Ureter (tissue), 1 donor: ENCODE data around the gene DCST2. TPM values are rescaled to one million over a fixed set of nuclear protein-coding genes. Genes with fewer than 3 reads are reported as not detected.
A peak's percentile ranks its signal among the peaks of the same experiment; 100 is the strongest.

ENCODE experiments used
- DNase-seq: peaks from one replicate; pipeline ENCODE4 v3.0.0-alpha.2; 2020; ENCODE audit warnings: low spot score
- total RNA-seq: library from RNA; stranded (reverse); gene quantifications from one replicate; pipeline ENCODE4 v1.2.4, GENCODE V29; 2023
- donor health status: DM: yes; HTN: yes; CAD: no.

The DCST2 gene
- total RNA-seq, 1 donor from 2014 or later: 1.2 TPM

DNA sequence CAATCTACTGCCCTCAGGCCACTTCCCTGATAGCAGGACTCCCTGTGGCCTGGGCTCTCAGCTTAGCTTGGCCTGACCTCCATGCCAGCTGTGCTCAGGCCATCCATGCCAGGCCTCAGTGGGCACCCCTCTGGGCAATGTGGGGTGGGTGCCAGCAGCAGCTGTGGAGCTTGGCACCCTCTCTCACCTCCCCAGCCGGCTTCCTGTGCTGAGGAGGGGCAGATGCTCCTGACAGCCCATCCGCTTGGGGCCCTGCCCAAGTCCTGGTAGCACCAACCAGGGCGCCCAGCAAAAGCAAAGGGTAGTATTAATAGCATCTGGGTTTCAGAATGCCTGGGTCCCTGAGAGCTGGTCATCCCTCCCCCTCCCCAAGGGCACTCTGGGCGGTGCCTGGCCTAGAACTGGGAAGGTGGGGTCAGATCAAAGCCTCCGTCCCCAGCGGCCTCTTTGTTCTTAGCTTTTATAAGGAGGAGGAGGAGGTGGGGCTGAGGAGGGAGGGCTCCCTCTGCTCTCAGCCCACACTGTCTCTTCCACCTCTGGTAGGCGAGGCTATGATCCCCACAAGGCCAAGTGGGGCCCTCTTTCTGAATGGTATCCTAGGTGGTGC lies 36.1 kb upstream of the DCST2 start:
- no peak for DNase-seq

DNA sequence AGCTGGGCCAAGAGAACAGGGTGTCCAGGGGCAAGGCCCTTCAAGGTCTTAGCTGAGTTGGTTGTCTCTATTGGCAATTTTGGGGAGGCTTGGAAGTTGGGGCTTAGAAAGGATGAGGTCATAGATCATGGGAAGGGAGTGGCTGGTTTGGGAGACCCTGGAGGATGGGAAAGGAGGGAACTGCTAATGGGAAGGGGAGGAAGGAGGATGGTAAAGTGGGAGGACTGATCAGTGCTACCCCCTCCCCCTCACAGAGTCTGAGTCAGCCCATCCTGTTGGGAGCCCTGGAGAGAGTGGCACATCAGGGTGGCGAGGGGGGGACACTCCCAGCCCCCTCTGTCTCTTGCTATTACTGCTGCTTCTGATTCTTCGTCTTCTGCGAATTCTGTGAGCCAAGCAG lies 35.0 kb upstream of the DCST2 start:
- no peak for DNase-seq

DNA sequence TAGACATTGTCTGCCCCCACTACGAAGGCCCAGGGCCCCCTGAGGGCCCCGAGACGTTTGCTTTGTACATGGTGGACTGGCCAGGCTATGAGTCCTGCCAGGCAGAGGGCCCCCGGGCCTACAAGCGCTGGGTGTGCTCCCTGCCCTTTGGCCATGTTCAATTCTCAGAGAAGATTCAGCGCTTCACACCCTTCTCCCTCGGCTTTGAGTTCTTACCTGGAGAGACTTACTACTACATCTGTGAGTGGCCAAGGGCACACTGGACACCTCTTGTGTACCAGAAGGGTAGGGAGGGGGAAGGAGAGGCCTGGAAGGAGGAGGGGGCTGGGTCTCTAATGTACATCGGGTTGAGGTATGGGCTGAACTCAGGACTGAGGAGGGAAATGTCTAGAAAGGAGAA lies 33.2 kb upstream of the DCST2 start:
- DNase-seq: no peak

DNA sequence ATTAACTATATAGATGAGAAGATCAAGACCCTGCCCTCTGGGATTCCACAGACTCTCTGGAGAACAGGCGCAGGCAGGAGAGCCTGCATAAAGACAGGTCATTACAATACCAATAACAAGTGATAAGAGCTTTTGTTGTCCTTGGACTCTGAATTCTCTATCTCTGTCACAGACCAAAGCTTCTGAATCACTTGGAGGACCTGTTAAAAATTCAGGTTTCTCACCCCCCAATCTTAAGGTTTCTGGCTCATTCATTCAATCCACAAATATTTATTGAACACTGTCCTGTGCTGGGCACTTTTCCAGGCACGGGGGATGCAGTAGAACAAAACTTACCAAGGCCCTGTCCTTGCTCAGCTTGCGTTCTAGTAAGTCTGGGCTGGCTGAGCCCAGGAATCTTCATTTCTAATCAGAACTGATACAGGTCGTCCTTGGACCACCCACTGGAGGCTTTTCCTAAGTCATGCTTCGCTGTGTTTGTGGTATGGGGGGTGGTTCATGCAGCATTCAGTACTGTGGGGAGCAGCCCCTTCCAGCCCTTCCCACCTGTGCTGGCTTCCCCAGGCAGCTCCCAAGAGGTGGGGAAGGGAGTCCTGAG lies 31.4 kb upstream of the DCST2 start:
- DNase-seq: no peak

DNA sequence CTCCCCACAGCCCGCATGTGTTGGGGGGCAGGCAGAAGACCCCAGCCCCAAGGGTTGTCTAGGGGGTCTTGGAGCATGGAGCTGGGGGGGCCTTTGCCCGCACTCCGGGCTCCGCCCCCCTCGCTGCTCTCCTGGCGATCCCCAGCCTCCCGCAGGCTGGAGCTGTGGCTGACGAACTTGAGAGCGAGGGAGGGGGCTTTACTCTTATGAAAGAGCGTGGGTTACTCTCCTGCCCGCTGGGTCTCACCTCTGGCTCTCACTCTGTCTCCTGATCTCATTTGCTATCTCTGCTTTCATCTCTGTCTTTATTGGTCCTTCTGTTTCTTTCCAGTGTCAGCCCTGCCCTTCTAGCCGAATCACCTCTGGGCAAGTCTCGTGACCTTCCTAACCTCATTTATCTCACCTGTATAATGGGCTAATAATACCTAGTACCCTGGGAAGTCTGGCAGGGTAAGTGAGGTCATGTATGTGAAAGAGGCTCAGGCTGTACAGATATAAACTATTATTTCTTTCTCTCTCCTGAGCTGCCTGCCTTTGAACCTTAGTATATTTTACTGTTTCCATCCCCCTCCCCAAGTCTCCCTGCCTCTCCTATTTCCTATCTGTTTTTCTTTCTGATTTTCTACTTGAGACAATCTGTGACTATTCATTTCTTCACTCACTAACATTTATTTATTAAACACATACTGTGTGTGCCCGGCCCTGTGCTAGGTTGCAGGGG lies 30.7 kb upstream of the DCST2 start:
- DNase-seq: no peak

DNA sequence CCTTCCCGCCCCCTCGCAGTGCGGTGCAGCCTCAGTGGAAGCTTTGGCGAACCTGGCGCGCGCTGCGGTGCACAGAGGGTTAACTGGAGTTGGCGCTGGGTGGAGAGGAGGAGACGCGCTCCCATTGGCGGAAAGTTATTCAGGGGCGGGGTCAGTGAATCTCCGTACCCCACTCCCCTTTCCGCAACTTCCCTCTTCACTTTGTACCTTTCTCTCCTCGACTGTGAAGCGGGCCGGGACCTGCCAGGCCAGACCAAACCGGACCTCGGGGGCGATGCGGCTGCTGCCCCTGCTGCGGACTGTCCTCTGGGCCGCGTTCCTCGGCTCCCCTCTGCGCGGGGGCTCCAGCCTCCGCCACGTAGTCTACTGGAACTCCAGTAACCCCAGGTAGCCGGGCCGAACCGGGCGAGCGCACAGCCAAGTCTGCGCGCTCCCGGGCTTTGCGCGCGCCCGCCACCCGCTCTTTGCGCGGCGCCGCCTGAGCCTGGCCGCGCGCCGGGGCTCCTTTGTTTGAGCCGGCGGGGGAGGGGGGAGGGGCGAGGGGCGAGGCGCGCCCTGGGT lies 30.0 kb upstream of the DCST2 start, which contains the start of gene EFNA4:
EFNA4 (plus strand) TSS at position 191 of the 561 bp plus-strand sequence; CDS start at position 275, 84 bp downstream.
- peak; percentile 91 for DNase-seq

DNA sequence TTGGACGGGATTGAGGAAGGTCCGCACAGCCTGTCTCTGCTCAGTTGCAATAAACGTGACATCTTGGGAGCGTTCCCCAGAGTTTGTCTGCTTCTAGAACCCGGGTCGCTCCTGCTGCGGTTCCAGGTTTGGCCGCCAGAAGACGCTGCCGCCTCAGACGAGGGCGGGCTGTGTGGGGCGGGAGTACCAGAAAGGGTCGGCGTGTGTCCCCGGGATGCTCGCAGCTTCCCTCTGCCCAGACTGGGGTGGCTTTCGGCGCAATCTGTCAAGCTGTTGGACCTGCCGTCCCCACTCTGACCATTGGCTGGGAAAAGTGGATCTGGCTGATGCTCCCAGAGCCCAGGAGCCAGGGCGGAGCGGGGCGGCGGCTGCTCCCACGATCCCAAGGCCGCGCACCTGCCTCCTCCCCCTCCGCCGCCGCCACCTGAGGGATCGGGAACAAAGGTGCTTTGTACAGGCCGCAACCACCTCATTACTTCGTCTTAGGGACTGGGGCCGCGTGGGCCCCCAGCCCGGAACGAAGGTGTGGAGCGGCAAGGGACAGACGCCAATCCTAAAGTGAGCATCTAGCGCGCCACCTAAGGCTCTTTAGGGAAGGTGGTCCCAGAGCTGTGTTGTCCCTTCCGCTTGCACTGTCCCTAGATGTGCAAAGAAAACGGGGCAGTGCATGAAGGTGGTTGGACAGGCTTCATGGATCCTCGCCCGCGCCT lies 29.3 kb upstream of the DCST2 start:
- DNase-seq: no peak

DNA sequence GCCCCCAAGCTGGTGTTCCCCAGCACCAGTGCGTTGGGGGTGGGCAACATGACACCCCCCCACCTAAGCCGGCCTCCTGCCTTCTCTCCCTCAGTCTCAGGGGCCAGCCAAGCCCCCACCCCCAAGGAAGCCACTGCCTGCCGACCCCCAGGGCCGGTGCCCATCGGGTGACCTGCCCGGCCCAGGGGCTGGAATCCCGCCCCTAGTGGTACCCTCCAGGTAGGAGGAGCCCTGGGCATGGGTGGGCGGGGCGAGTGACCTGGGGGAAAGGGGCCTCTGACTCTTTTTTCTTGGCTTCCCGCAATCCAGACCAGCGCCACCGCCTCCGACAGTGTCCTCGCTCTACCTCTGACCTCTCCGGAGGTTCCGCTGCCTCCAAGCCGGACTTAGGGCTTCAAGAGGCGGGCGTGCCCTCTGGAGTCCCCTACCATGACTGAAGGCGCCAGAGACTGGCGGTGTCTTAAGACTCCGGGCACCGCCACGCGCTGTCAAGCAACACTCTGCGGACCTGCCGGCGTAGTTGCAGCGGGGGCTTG lies 28.6 kb upstream of the DCST2 start:
- DNase-seq: no peak

DNA sequence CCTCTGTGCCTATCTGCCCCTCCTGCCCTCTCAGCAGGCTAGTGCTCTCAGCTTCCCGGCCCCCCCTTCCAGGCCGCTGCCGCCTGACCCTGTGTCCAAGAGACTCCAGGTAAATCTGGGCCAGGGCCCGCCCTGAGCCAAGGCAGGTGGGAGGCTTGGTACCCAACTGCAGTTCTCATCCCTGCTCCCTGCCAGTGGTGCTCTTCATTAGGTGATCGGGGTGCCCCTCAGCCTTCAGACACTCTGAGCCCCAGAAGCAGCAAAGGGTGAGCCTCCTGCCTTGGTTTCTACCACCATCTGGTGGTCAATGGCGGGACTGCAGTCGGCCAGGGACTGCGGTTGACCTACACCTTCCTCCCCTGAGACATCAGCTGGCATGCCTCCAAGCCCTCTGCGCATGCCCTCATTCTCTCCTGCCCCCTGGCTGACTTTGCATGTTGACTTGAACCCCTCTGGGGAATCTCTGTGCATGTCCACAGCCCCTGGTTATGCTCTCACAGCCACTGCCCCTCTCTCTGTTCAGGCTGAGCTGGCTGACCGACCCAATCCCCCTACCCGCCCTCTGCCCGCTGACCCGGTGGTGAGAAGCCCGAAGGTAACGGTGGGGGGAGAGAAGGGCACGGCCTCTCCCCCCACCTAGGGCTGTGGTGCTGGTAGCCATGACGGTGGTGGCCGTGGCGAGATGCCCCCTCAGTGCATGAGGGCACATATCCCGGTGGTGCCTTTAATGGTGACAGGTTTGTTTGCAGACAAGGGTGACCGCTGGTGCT lies 28.0 kb upstream of the DCST2 start:
- peak; percentile 90 for DNase-seq

DNA sequence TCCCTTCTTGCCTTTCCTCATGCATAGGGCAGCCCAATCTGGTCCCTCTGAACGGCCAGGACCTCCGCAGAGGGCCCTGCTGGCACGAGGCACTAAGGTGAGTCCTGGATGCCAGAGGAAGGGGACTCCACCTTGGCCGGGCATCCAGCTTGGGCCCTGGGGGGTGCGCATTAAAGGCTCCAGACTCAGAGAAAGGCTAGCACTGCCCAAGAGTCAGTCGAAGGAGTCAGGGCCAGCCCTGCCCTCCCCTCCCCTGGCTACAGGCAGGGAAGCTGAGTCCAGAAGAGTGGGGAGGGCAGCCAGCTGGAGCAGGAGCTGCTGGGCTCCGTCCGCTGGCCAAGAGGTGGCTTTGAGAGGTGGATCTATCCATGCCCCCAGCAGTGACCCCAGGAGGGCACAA lies 27.2 kb upstream of the DCST2 start:
- no peak for DNase-seq

DNA sequence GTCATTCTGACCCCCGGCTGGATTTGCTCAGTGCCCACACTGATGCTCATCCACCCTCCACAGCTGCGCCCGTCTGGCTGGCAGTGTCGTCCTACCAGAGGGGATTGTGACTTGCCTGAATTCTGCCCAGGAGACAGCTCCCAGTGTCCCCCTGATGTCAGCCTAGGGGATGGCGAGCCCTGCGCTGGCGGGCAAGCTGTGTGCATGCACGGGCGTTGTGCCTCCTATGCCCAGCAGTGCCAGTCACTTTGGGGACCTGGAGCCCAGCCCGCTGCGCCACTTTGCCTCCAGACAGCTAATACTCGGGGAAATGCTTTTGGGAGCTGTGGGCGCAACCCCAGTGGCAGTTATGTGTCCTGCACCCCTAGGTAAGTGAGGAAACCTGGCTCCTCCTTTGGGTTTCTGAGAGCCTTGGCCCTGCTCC lies 24.2 kb upstream of the DCST2 start:
- no peak for DNase-seq

DNA sequence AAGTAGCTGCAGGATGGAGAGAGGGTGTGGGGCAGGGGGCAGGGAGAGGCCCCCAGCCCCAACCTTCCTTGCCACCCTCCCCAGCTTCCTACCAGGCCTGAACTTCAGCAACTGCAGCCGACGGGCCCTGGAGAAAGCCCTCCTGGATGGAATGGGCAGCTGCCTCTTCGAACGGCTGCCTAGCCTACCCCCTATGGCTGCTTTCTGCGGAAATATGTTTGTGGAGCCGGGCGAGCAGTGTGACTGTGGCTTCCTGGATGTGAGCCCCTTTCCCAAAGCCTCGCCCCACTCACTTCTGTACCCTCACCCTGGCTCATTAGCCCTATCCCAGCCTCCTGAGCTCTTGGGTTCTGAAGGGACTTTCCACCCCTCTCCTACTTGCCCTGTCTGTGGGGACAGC lies 23.5 kb upstream of the DCST2 start:
- no peak for DNase-seq

DNA sequence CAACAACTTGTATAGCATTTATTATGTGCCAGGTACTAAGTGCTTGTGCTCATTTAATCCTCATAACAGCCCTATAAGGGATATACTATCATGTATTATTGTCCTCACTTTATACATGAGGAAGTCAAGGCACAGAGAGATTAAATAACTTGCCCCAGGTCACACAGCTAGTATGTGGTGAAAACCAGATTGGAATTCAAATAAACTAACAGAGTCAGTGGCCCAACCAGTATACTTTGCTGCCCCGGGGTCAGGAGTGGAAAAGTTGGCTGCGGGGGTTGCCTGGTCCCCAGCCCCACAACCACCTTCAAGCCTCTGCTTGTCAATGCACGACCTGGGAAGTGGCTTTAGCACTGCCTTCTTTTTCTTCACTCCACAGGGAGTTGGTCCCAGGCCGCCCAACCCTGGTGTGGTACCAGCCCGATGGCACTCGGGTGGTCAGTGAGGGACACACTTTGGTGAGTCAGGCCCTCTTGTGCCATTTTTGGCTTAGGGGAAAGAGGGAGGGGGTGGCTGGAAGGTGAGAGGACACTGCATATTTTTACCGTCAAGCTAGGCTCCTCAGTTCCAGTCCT lies 20.0 kb upstream of the DCST2 start:
- DNase-seq: no peak

DNA sequence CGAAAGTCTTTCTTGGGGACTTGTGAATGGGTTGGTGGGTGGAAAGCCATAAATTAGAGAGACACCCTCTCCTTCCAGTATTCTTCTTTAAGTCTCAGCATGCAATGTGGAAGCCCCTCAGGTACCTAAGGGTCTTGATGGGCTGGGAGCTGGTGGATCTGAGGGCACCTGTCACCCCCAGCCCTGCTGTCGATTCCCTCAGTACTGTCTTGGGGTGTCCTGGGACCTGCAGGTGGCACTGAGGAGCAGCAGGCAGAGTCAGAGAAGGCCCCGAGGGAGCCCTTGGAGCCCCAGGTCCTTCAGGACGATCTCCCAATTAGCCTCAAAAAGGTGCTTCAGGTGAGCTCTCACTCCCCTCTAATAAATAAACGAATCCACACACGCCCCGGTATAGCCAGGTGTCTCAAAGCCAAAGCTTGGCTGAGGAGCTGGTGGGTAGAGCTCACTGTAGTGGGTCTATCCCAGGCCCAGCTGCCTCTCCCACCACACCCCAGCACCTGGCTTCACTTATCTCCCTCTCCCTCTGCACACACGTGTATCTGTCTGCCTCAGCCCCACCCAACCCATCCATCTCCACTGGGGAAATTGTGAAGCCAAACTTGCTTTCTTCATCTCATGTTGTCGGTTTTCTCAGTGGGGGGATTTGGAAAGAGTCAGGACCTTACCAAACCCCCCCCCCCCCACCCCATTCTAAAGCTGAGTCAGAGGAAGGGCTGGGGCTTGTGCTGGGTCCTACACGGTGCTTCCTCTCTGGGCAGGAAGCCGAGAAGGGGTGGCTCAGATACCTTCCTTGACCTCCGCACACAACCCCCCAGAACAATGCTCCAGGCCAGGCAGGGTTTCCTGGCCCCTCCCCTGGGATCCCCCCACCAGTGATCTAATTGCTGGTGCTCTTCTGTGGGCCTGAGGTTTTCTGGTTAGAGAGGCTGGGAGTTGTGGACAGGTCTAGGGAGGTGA lies 19.1 kb upstream of the DCST2 start:
- DNase-seq: no peak

DNA sequence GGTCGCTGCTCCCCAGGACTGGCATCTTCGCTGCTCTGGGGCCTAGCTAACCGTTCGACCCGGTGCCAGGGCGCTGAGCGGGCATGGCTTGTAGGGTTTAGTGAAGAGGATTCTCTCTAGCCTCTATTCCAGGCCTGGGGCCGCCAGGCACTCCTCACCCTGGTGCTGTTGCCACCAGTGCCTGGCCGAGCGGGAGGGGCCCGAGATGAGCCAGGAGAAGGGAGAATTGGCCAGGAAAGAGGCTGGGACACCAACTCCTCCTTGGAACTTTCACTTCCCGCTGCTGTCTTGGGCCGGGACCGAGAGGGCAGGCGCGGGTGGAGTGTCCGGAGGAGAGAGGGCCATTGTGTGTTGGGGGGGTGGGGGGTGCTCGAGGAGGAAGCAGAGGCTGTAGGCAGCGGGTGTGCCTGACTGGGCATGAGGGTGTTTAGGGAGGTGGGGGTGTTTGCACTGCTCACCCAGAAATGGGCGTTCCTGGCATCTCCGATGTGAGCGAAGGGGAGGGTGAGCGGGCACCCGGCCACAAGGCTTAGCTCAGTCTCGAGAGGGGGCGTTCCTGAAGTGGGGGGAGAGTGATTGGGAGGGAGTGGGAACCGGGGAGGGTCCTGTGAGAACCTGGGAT lies 18.3 kb upstream of the DCST2 start:
- DNase-seq: peak; percentile 76

DNA sequence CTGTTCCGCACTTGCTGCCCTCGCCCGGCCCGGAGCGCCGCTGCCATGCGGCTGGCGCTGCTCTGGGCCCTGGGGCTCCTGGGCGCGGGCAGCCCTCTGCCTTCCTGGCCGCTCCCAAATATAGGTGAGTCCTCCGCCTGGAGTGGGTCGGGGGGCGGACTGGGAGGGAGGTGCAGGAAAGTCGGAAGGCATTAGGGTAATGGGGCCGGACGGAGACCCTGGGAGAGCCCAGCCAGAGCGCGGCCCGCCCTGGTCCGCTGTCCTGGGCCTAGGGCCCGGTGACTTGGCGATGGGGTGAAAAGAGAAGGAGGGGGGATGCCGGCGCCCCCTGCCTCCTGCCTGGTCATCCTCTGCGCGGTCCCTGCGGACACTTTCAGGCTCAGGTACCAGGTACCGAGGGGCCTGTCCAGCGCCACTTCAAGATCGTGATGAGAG lies 17.8 kb upstream of the DCST2 start:
- DNase-seq: no peak

DNA sequence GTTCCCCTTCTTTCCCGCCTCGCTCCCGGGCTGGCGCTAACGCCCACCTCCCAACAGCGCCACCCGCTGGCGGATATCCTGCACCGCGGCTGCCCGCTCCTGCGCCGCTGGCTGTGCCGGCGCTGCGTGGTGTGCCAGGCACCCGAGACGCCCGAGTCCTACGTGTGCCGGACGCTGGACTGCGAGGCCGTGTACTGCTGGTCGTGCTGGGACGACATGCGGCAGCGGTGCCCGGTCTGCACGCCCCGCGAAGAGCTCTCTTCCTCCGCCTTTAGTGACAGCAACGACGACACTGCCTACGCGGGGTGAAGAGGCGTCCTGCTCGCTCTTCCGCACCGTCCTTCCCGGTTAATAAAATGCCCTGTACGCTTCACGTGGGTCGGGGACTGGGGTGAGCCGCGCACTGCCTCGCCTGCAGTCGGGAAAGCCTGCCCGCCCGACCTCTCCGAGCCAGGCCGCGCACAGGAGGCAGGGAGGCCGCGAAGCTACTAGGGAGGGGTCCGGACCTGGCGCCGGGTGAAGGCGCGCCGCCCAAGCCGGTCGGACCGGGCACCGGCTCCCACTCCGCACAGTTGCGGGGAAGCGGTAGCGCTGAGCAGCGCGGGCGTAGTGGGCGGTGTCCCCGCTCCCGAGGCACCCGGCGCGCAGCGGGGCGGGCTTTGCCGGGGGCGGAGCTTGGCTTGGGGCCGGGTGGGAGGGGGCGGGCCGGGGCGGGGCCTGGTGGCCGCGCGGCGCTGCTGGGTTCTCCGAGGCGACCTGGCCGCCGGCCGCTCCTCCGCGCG lies 17.2 kb upstream of the DCST2 start, which contains the start of gene ADAM15:
ADAM15 (plus strand) TSS at position 757 of the 782 bp plus-strand sequence. CDS start 71 bp downstream, outside the sequence.
- DNase-seq: peak; percentile 79
